ENCODE results near the gene RNF145. TPM values are rescaled to one million over a fixed set of nuclear protein-coding genes. Genes with fewer than 3 reads are reported as not detected.

The RNF145 gene
- total and polyA plus RNA-seq, 10 of the 15 experiments (the other 5 are each of a cell fraction or from before 2014, with no cell fraction given) = 9.7 to 58.1 (median 38.2) TPM

DNA sequence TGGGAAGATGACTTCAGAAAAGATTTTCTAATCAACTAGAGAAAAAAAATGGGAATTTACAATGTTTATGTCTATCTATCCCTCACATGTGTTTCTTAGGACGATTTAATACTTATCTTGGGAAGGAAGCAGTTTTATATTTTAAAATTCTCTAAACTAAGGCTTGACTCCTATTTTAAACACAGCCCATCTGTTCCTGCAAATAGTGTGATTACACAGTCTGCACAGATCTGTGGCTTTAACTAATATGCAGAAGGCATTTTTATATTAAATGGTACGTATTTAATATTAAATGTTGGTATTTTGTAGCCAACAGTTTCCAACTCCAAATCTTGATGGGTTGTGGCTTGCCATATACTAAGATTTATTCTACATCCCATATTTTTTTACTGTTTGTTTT is 56.5 kb downstream of the RNF145 start:
- no peak for FAIRE-seq
- no peaks in the 10 kb centered on the region for H3K9me3 ChIP-seq (replicated peaks; ENCODE audit: control insufficient read depth, insufficient read depth, low read length)
- ChIA-PET CTCF (interaction anchor here (0.7 to 1.2 kb wide), 2 partner anchors 164 to 978 kb away, joined by 3 to 7 read pairs; no protein-coding TSS in a partner anchor), POLR2A (no interaction called here), RAD21 (ENCODE audit: unreplicated experiment) (no interaction called here), SMC1A (ENCODE audit: uncharacterized antibody, unreplicated experiment) (no interaction called here)
- no peak overlapping the region for H3K9ac ChIP-seq (ENCODE audit: control insufficient read depth, insufficient read depth, low read length)
- peaks cover 0 to 4% of the 10 kb centered on the region in 2 experiments; a peak in 1 of 4 replicates for H3K36me3 ChIP-seq (ENCODE audit: control insufficient read depth in 2 of 2, insufficient read depth in 2 of 2, low read length in 1 of 2)
- H3K79me2 ChIP-seq (ENCODE audit: control insufficient read depth, insufficient read depth, low read length) = no peaks in the 10 kb centered on the region
- intact Hi-C loops (cut with micrococcal nuclease; ENCODE audit: unreplicated experiment) = no loop called here
- 62% methylated on average over 2 of the region's 2 CpGs for WGBS (ENCODE audit: insufficient coverage, insufficient replicate concordance, low lambda C conversion rate, missing lambda C conversion rate)
- peaks cover 6% of the 10 kb centered on the region; the same call in 1 of the 2 replicates for H4K20me1 ChIP-seq (ENCODE audit: control insufficient read depth, insufficient read depth)
- no peak for DNase-seq (ENCODE audit: low read depth, low spot score)
- no peak overlapping the region for H3K4me2 ChIP-seq (ENCODE audit: control insufficient read depth, insufficient read depth)
- H3K27me3 ChIP-seq (replicated peaks in 1 of 2; ENCODE audit: control insufficient read depth in 2 of 2, insufficient read depth in 2 of 2, low read length in 1 of 2) = no peaks in the 10 kb centered on the region
- in situ Hi-C loops (cut with MboI) = loop anchor here (10.0 kb wide), 1 partner anchor 832 kb away; no protein-coding TSS in a partner anchor
- BruUV-seq (replicated peaks) = no TSS peak
- H3K4me1 ChIP-seq (ENCODE audit: control insufficient read depth, insufficient read depth, low read length) = peaks cover 7% of the 10 kb centered on the region
- no peak overlapping the region for H3K27ac ChIP-seq (ENCODE audit: control insufficient read depth, insufficient read depth)
- no peak for ATAC-seq
- no peak overlapping the region for H2AFZ ChIP-seq (ENCODE audit: control insufficient read depth, low read depth, low read length)
- H3K4me3 ChIP-seq = no peak overlapping the region
- TF ChIP-seq EP300 (IDR thresholded peaks at IDR 0.05; ENCODE audit: borderline replicate concordance in 1 of 2, control insufficient read depth in 1 of 2, low read depth in 2 of 2, low read length in 2 of 2) (no peak), SUPT20H (IDR thresholded peaks at IDR 0.05; ENCODE audit: borderline replicate concordance, control insufficient read depth, low read depth, low read length) (no peak), EZH2 (IDR thresholded peaks at IDR 0.05; ENCODE audit: borderline replicate concordance, control insufficient read depth, low read depth, low read length) (no peak), FOXM1 (IDR thresholded peaks at IDR 0.05; ENCODE audit: low read depth, low read length) (no peak), RAD21 (IDR thresholded peaks at IDR 0.05; ENCODE audit: insufficient read depth, low read depth, low read length) (no peak), EED (IDR thresholded peaks at IDR 0.05; ENCODE audit: low read depth) (no peak), SMC3 (IDR thresholded peaks at IDR 0.05; ENCODE audit: borderline replicate concordance, low read length) (no peak), SREBF2 (IDR thresholded peaks at IDR 0.05; ENCODE audit: low read length) (no peak), PAX5 (IDR thresholded peaks at IDR 0.05; ENCODE audit: borderline replicate concordance, low read depth, low read length) (no peak), LARP7 (IDR thresholded peaks at IDR 0.05) (no peak), STAT1 (conservative IDR thresholded peaks at IDR 0.05) (no peak)
- TF ChIP-seq, protein P1, sequence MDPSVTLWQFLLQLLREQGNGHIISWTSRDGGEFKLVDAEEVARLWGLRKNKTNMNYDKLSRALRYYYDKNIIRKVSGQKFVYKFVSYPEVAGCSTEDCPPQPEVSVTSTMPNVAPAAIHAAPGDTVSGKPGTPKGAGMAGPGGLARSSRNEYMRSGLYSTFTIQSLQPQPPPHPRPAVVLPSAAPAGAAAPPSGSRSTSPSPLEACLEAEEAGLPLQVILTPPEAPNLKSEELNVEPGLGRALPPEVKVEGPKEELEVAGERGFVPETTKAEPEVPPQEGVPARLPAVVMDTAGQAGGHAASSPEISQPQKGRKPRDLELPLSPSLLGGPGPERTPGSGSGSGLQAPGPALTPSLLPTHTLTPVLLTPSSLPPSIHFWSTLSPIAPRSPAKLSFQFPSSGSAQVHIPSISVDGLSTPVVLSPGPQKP (IDR thresholded peaks at IDR 0.05; ENCODE audit: low read depth, low read length) = no peak
- TF ChIP-seq, protein P2, sequence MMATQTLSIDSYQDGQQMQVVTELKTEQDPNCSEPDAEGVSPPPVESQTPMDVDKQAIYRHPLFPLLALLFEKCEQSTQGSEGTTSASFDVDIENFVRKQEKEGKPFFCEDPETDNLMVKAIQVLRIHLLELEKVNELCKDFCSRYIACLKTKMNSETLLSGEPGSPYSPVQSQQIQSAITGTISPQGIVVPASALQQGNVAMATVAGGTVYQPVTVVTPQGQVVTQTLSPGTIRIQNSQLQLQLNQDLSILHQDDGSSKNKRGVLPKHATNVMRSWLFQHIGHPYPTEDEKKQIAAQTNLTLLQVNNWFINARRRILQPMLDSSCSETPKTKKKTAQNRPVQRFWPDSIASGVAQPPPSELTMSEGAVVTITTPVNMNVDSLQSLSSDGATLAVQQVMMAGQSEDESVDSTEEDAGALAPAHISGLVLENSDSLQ (IDR thresholded peaks at IDR 0.05) = no peak
- TF ChIP-seq, protein P3, sequence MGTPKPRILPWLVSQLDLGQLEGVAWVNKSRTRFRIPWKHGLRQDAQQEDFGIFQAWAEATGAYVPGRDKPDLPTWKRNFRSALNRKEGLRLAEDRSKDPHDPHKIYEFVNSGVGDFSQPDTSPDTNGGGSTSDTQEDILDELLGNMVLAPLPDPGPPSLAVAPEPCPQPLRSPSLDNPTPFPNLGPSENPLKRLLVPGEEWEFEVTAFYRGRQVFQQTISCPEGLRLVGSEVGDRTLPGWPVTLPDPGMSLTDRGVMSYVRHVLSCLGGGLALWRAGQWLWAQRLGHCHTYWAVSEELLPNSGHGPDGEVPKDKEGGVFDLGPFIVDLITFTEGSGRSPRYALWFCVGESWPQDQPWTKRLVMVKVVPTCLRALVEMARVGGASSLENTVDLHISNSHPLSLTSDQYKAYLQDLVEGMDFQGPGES (IDR thresholded peaks at IDR 0.05) = no peak
- TF ChIP-seq, protein P4, sequence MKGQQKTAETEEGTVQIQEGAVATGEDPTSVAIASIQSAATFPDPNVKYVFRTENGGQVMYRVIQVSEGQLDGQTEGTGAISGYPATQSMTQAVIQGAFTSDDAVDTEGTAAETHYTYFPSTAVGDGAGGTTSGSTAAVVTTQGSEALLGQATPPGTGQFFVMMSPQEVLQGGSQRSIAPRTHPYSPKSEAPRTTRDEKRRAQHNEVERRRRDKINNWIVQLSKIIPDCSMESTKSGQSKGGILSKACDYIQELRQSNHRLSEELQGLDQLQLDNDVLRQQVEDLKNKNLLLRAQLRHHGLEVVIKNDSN (IDR thresholded peaks at IDR 0.05; ENCODE audit: borderline replicate concordance, extremely low read length, insufficient read depth, low read depth, low read length) = no peak
- TF ChIP-seq, protein P5, sequence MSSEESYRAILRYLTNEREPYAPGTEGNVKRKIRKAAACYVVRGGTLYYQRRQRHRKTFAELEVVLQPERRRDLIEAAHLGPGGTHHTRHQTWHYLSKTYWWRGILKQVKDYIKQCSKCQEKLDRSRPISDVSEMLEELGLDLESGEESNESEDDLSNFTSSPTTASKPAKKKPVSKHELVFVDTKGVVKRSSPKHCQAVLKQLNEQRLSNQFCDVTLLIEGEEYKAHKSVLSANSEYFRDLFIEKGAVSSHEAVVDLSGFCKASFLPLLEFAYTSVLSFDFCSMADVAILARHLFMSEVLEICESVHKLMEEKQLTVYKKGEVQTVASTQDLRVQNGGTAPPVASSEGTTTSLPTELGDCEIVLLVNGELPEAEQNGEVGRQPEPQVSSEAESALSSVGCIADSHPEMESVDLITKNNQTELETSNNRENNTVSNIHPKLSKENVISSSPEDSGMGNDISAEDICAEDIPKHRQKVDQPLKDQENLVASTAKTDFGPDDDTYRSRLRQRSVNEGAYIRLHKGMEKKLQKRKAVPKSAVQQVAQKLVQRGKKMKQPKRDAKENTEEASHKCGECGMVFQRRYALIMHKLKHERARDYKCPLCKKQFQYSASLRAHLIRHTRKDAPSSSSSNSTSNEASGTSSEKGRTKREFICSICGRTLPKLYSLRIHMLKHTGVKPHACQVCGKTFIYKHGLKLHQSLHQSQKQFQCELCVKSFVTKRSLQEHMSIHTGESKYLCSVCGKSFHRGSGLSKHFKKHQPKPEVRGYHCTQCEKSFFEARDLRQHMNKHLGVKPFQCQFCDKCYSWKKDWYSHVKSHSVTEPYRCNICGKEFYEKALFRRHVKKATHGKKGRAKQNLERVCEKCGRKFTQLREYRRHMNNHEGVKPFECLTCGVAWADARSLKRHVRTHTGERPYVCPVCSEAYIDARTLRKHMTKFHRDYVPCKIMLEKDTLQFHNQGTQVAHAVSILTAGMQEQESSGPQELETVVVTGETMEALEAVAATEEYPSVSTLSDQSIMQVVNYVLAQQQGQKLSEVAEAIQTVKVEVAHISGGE (CRISPR knock-in tag; IDR thresholded peaks at IDR 0.05) = no peak
